HFFc6 (cell line): ENCODE data around the gene URB1. TPM values are rescaled to one million over a fixed set of nuclear protein-coding genes. Genes with fewer than 3 reads are reported as not detected.

Source experiments
- DNase-seq: peaks from one replicate; pipeline ENCODE4 v3.0.0-alpha.2; 2018
- H3K27ac Mint-ChIP-seq: 2 replicates; pipeline ENCODE4 v1.8.0; 2020; ENCODE audit warnings: mild to moderate bottlenecking, mixed read lengths
- H3K27me3 Mint-ChIP-seq: 2 replicates; pipeline ENCODE4 v1.8.0; 2021; ENCODE audit warnings: mild to moderate bottlenecking, moderate library complexity, mixed read lengths; ENCODE audit not compliant: insufficient read depth
- H3K36me3 Mint-ChIP-seq: 2 replicates; pipeline ENCODE4 v1.8.0; 2021; ENCODE audit warnings: low read depth, mixed read lengths
- H3K4me1 Mint-ChIP-seq: 2 replicates; pipeline ENCODE4 v1.8.0; 2020; ENCODE audit warnings: low read depth, mixed read lengths
- H3K4me3 Mint-ChIP-seq: 2 replicates; pipeline ENCODE4 v1.8.0; 2020; ENCODE audit warnings: mild to moderate bottlenecking, moderate library complexity, mixed read lengths
- H3K9me3 Mint-ChIP-seq: 2 replicates; pipeline ENCODE4 v1.8.0; 2020; ENCODE audit warnings: mild to moderate bottlenecking, mixed read lengths
- total RNA-seq, 6 experiments: library from RNA; stranded (reverse); fragmentation: NEBNext Ultra II Directional; extraction: Animal tissue kit (Norgen Biotek cat#: 25700); gene quantifications; 2 replicates in 1 of 6; 3 replicates in 5 of 6; pipeline ENCODE4 v1.2.3, GENCODE V29; 2021
- TF ChIP-seq, protein P1 (sequence below): fragments of 200-600 bp; sonication (generic); IDR thresholded peaks from 2 replicates; pipeline ENCODE4 v1.5.0; 2021; ENCODE audit warnings: antibody characterized with exemption, mild to moderate bottlenecking

The URB1 gene
- total RNA-seq, 6 experiments from 2014 or later: 18.4 to 27.0 (median 22.4) TPM

DNA sequence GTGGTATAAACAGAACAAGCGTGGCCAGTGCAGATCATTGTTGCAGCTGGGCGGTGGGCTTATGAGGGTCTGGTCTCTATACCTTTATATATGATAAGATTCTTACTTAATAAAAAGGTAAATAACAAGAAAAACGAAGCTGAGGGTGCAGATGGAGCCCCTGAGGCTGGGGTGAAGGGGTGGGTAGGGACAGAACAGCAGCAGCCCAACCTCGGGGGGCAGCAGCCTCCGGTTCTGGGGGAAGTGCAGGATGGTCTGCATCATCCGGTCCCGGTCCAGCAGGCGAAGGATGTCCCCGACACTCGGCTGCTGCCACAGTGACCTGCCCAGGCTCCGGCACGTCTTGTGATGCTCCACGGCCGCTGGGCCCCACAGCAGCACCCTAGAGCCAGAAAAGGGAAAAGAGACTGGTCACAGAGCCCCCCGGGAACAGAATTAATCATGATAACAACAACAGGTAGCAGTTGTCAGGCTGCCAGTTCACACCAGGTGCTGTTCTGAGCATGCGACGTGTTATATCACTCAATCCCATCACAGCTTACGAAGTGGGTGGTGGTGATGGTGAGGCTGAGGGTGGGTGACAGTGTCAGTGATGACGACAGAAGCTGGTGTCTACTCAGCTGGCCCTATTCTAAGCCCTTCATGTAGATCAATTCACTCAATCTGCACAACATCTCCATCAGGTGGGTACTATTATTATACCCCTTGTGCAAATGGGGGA is 58.7 kb downstream of the URB1 start:
- H3K4me3 Mint-ChIP-seq: no peak overlapping the region
- no peak for DNase-seq
- TF ChIP-seq, protein P1, sequence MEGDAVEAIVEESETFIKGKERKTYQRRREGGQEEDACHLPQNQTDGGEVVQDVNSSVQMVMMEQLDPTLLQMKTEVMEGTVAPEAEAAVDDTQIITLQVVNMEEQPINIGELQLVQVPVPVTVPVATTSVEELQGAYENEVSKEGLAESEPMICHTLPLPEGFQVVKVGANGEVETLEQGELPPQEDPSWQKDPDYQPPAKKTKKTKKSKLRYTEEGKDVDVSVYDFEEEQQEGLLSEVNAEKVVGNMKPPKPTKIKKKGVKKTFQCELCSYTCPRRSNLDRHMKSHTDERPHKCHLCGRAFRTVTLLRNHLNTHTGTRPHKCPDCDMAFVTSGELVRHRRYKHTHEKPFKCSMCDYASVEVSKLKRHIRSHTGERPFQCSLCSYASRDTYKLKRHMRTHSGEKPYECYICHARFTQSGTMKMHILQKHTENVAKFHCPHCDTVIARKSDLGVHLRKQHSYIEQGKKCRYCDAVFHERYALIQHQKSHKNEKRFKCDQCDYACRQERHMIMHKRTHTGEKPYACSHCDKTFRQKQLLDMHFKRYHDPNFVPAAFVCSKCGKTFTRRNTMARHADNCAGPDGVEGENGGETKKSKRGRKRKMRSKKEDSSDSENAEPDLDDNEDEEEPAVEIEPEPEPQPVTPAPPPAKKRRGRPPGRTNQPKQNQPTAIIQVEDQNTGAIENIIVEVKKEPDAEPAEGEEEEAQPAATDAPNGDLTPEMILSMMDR: no peak
- H3K27ac Mint-ChIP-seq: no peak overlapping the region
- peaks cover 2% of the 10 kb centered on the region; the same call in 1 of the 2 replicates for H3K27me3 Mint-ChIP-seq
- no peaks in the 10 kb centered on the region for H3K9me3 Mint-ChIP-seq
- peaks cover 77% of the 10 kb centered on the region for H3K36me3 Mint-ChIP-seq
- peaks cover 59% of the 10 kb centered on the region for H3K4me1 Mint-ChIP-seq

DNA sequence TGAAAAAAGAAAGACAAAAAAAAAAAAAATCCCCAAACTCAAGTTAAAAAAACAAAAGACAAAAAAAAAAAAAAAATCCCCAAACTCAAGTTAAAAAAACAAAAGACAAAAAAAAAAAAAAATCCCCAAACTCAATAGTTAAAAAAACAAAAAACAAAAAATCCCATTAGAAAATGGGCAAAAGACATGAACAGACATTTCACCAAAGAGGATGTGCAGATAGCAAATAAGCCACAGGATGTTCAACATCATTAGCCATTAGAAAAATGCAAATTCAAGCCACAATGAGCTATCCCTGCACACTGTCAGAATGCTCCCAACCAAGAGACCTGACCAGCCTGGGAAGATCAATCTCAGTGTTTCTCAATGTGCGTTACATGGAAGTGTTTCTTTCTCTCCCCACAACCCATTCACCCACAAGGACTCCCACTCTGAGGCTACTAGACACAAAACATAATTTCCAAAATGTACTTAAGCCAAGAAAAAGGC is 60.3 kb downstream of the URB1 start:
- Mint-ChIP-seq H3K4me1 (peaks cover 62% of the 10 kb centered on the region), H3K36me3 (peaks cover 68% of the 10 kb centered on the region), H3K9me3 (no peaks in the 10 kb centered on the region), H3K4me3 (peak overlapping the region; percentile 8; the same call in 1 of the 2 replicates), H3K27me3 (peaks cover 2% of the 10 kb centered on the region; the same call in 1 of the 2 replicates), H3K27ac (no peak overlapping the region)
- TF ChIP-seq, protein P1: no peak
- DNase-seq: no peak

DNA sequence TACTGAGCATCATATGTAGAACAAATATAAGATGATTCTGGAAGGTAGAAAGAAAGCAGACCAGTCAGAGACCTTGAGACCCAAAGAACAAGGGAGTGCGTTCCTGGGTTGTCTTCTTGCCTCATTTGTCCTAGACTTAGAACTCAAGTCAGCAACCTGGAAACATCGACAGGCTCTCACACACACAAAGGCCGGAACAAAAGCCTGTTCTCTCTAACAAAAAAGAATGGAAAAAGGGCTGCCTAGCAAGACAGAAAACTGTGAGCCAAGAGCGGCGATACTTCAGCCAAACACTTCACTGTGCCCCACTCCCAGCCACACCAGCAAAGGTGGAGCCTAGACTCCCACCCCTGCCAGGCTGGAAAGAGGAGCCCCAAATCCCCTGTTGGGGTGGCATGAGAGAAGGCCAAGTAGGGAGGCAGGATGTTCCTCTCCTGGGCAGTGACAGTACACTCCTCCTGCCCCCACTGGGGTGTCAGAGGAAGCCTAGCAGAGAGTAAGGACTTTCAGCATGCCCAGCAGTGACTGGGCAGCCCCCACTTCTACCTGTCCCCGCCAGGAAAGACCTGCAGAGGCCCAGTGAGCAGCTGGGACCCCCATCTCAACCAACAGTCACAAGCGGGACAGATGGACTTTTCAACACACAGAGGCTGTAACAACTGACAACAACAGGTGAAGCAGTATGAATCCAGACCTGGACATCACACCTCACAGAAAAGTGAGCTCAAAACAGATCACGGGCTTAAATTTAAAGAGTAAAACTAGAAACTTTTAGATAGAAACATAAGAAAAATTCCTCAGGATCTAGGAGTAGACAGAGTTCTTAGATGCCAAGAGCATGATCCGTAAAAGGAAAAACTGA is 61.1 kb downstream of the URB1 start:
- TF ChIP-seq, protein P1: no peak
- DNase-seq: no peak
- H3K4me1 Mint-ChIP-seq: peaks cover 55% of the 10 kb centered on the region
- peaks cover 2% of the 10 kb centered on the region; the same call in 1 of the 2 replicates for H3K27me3 Mint-ChIP-seq
- no peak overlapping the region for H3K4me3 Mint-ChIP-seq
- no peak overlapping the region for H3K27ac Mint-ChIP-seq
- peaks cover 65% of the 10 kb centered on the region for H3K36me3 Mint-ChIP-seq
- H3K9me3 Mint-ChIP-seq: no peaks in the 10 kb centered on the region

DNA sequence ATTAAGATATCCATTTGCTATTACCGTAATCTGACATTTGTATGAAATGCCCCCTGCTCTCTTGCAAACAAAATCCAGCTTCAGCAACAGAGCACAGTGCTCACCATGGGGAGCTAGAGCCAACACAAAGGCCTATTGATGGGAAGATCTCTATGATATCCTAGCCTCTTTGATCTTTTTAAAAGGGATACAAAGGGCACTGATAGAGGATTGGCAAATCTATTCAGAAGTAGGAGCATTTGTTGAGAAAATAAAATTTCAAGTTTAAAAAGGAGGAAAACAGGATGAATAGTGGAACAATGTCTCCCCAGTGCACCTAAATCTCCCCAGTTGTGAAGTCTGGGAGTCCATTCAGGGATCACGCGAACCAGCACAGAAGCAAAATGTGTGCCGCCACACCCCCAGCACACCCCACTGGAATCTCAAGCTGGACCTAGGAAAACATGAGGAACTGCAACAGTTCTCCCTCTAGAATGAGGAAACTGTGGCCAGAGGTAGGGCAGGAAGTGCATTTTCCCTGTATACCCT is 62.0 kb downstream of the URB1 start:
- no peaks in the 10 kb centered on the region for H3K27me3 Mint-ChIP-seq
- peaks cover 59% of the 10 kb centered on the region for H3K36me3 Mint-ChIP-seq
- no peak overlapping the region for H3K4me3 Mint-ChIP-seq
- no peaks in the 10 kb centered on the region for H3K9me3 Mint-ChIP-seq
- no peak for DNase-seq
- H3K4me1 Mint-ChIP-seq: peaks cover 50% of the 10 kb centered on the region
- no peak overlapping the region for H3K27ac Mint-ChIP-seq
- TF ChIP-seq, protein P1: no peak

DNA sequence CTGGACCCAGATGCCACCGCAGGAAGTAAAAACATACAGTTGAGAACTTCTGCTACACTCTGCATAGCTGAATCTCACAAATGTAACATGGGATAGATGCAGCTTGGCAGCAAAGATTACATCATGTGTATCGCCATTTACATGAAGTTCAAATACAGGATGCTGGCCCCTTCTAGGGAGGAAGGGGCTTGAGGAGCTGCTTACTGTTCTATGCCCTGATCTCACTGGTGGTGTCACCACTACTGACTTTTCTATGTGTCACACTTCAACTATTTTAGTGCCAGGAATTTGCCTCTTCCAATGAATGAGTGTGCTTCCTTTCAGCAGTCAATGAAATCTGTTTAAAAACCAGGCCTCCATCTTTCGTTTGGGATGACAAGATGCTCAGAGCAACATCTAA is 63.0 kb downstream of the URB1 start:
- H3K4me1 Mint-ChIP-seq: peaks cover 46% of the 10 kb centered on the region
- H3K27ac Mint-ChIP-seq: peak overlapping the region; percentile 77
- TF ChIP-seq, protein P1: no peak
- H3K27me3 Mint-ChIP-seq: no peaks in the 10 kb centered on the region; the same call in 1 of the 2 replicates
- H3K4me3 Mint-ChIP-seq: no peak overlapping the region
- no peaks in the 10 kb centered on the region for H3K9me3 Mint-ChIP-seq
- peak; percentile 33 for DNase-seq
- H3K36me3 Mint-ChIP-seq: peaks cover 59% of the 10 kb centered on the region
